Adipose tissue (tissue), 3 donors: Measurements from ENCODE around the gene PTPN12. TPM values are rescaled to one million over a fixed set of nuclear protein-coding genes. Genes with fewer than 3 reads are reported as not detected.

Source experiments
- polyA plus RNA-seq, 3 donors: library from polyadenylated mRNA; stranded (reverse); fragments of 200-250 nt; gene quantifications; one replicate each; pipeline ENCODE4 v1.2.3, GENCODE V29; 2013
- donor health status: healthy with polysubstance abuse.
- donor health status: Bipolar disorder and iron deficiency.
- donor health status: healthy.

The PTPN12 gene
- polyA plus RNA-seq, 3 donors: 16.8 to 81.0 (median 60.3) TPM

Other genes with a start within 250 kb of the PTPN12 start
- 1 to 10 TPM; 3.6 to 6.6 (median 5.9) TPM for gene GSAP, start 120.9 kb upstream of the PTPN12 start, polyA plus RNA-seq
- 1 to 10 TPM; 4.1 to 5.5 (median 4.8) TPM for gene RSBN1L, start 159.2 kb downstream of the PTPN12 start, polyA plus RNA-seq